Right lobe of liver (tissue), 4 donors: ENCODE measurements around the gene IAH1.

Source experiments
- CTCF ChIP-seq, 4 donors: fragments of 200-600 bp in 3 of 4; fragments of 450-650 bp in 1 of 4; IDR thresholded peaks; one replicate each; pipeline versions ENCODE4 v1.5.1 to v1.8.0; 2016 to 2022; ENCODE audit warnings: antibody characterized with exemption in 4 of 4, mild to moderate bottlenecking in 2 of 4
- POLR2A ChIP-seq: fragments of 450-650 bp; IDR thresholded peaks from one replicate; pipeline ENCODE4 v1.6.1; 2017; ENCODE audit warnings: antibody characterized with exemption, mild to moderate bottlenecking
- donor health status: DM: no; HTN: no; CAD: no.
- donor health status: DM: no; HTN: no; CAD: no.
- donor health status: DM: no; HTN: yes; CAD: no.

GRCh38 chr2:9472511-9472910 lies 1.8 kb upstream of the IAH1 start:
- TF ChIP-seq CTCF (IDR thresholded peaks at IDR 0.05): no peak
- no peak for TF ChIP-seq POLR2A
